Body of pancreas (tissue), 4 donors: Measurements from ENCODE around the gene ARID1A.

Experiments
- CTCF ChIP-seq, 7 experiments: fragments of 450-650 bp in 4 of 7; fragments of 200-600 bp in 3 of 7; sonication (generic) in 3 of 7; IDR thresholded peaks; one replicate each; pipeline ENCODE4 v1.5.1; 2016 to 2019; ENCODE audit warnings: antibody characterized with exemption in 7 of 7
- POLR2A ChIP-seq, 3 donors: fragments of 450-650 bp; IDR thresholded peaks; one replicate each; pipeline ENCODE4 v1.6.1; 2016; ENCODE audit warnings: antibody characterized with exemption in 3 of 3, mild to moderate bottlenecking in 2 of 3

- TF ChIP-seq POLR2A (IDR thresholded peaks at IDR 0.05), result no peak
- TF ChIP-seq CTCF (IDR thresholded peaks at IDR 0.05), result no peak
Observed at GRCh38 chr1:26701995-26702679, 6.3 kb downstream of the ARID1A start.
